Body of pancreas (tissue), 4 donors: ENCODE results near the gene PTHLH.

Experiments
- CTCF ChIP-seq, 7 experiments: fragments of 450-650 bp in 4 of 7; fragments of 200-600 bp in 3 of 7; sonication (generic) in 3 of 7; IDR thresholded peaks; one replicate each; pipeline ENCODE4 v1.5.1; 2016 to 2019; ENCODE audit warnings: antibody characterized with exemption in 7 of 7
- POLR2A ChIP-seq, 3 donors: fragments of 450-650 bp; IDR thresholded peaks; one replicate each; pipeline ENCODE4 v1.6.1; 2016; ENCODE audit warnings: antibody characterized with exemption in 3 of 3, mild to moderate bottlenecking in 2 of 3

GRCh38 chr12:27936196-27936595, 36.3 kb downstream of the PTHLH start:
- TF ChIP-seq POLR2A (IDR thresholded peaks at IDR 0.05) (no peak), CTCF (IDR thresholded peaks at IDR 0.05) (no peak)
